ENCODE results near the gene ARHGEF11. TPM values are rescaled to one million over a fixed set of nuclear protein-coding genes. Genes with fewer than 3 reads are reported as not detected.

ARHGEF11 gene
- total and polyA plus RNA-seq, 4 donors: 5.8 to 23.7 (median 9.8) TPM

- Histone ChIP-seq H3K9me3 (ENCODE audit: control insufficient read depth in 4 of 4, low read length in 3 of 4) (no peaks in the 10 kb centered on the region), H3K27me3 (ENCODE audit: control insufficient read depth in 4 of 4, insufficient read depth in 4 of 4, low read length in 3 of 4) (no peaks in the 10 kb centered on the region), H3K36me3 (ENCODE audit: control insufficient read depth in 4 of 4, insufficient read depth in 3 of 4, low read depth in 1 of 4, low read length in 3 of 4) (no peaks in the 10 kb centered on the region), H3K27ac (ENCODE audit: low read depth in 1 of 2, low read length in 2 of 2) (no peak overlapping the region), H3K4me3 (ENCODE audit: low read depth in 1 of 3, low read length in 3 of 3) (no peak overlapping the region), H3K4me1 (ENCODE audit: control insufficient read depth in 4 of 4, insufficient read depth in 4 of 4, low read length in 3 of 4) (peaks cover 0 to 11% (median 8%) of the 10 kb centered on the region in 4 donors), H3K9ac (ENCODE audit: low read depth in 1 of 2, low read length in 2 of 2) (no peak overlapping the region)
- 76% methylated on average over 8 of the region's 8 CpGs for WGBS
- no peak for DNase-seq (ENCODE audit: low spot score)
- TF ChIP-seq MAX (IDR thresholded peaks at IDR 0.05) (no peak), SP1 (IDR thresholded peaks at IDR 0.05) (no peak), NR2F2 (IDR thresholded peaks at IDR 0.05) (peak; percentile 33)
These were observed 47.3 kb upstream of the ARHGEF11 start for GRCh38 chr1:157092831-157093230.

- WGBS: 87% methylated on average over 4 of the region's 4 CpGs
- H3K36me3 ChIP-seq (ENCODE audit: control insufficient read depth in 4 of 4, insufficient read depth in 3 of 4, low read depth in 1 of 4, low read length in 3 of 4): no peaks in the 10 kb centered on the region
- peaks cover 0 to 11% (median 8%) of the 10 kb centered on the region in 4 donors for H3K4me1 ChIP-seq (ENCODE audit: control insufficient read depth in 4 of 4, insufficient read depth in 4 of 4, low read length in 3 of 4)
- no peaks in the 10 kb centered on the region for H3K9me3 ChIP-seq (ENCODE audit: control insufficient read depth in 4 of 4, low read length in 3 of 4)
- no peaks in the 10 kb centered on the region for H3K27me3 ChIP-seq (ENCODE audit: control insufficient read depth in 4 of 4, insufficient read depth in 4 of 4, low read length in 3 of 4)
- H3K4me3 ChIP-seq (ENCODE audit: low read depth in 1 of 3, low read length in 3 of 3): no peak overlapping the region
- H3K9ac ChIP-seq (ENCODE audit: low read depth in 1 of 2, low read length in 2 of 2): no peak overlapping the region
- TF ChIP-seq ATF3 (IDR thresholded peaks at IDR 0.05) (no peak), TAF1 (conservative IDR thresholded peaks at IDR 0.05) (no peak), CTCF (IDR thresholded peaks at IDR 0.05; ENCODE audit: low read depth, low read length, missing input control) (no peak), SP1 (IDR thresholded peaks at IDR 0.05) (no peak), RXRA (IDR thresholded peaks at IDR 0.05) (no peak), GABPA (IDR thresholded peaks at IDR 0.05 in 1 of 2, conservative IDR thresholded peaks at IDR 0.05 in 1 of 2) (no peak), MAX (IDR thresholded peaks at IDR 0.05) (no peak), ZBTB33 (IDR thresholded peaks at IDR 0.05) (no peak), JUND (IDR thresholded peaks at IDR 0.05) (no peak)
- no peak for DNase-seq (ENCODE audit: low spot score)
- no peak overlapping the region for H3K27ac ChIP-seq (ENCODE audit: low read depth in 1 of 2, low read length in 2 of 2)
These were observed 46.2 kb upstream of the ARHGEF11 start for GRCh38 chr1:157091668-157092273.

GRCh38 chr1:157091186-157091585, 45.6 kb upstream of the ARHGEF11 start:
- H3K27me3 ChIP-seq (ENCODE audit: control insufficient read depth in 4 of 4, insufficient read depth in 4 of 4, low read length in 3 of 4): no peaks in the 10 kb centered on the region
- H3K27ac ChIP-seq (ENCODE audit: low read depth in 1 of 2, low read length in 2 of 2): no peak overlapping the region
- no peak for DNase-seq (ENCODE audit: low spot score)
- H3K9me3 ChIP-seq (ENCODE audit: control insufficient read depth in 4 of 4, low read length in 3 of 4): no peaks in the 10 kb centered on the region
- no peaks in the 10 kb centered on the region for H3K36me3 ChIP-seq (ENCODE audit: control insufficient read depth in 4 of 4, insufficient read depth in 3 of 4, low read depth in 1 of 4, low read length in 3 of 4)
- H3K4me1 ChIP-seq (ENCODE audit: control insufficient read depth in 4 of 4, insufficient read depth in 4 of 4, low read length in 3 of 4): peaks cover 0 to 11% (median 8%) of the 10 kb centered on the region in 4 donors
- H3K9ac ChIP-seq (ENCODE audit: low read depth in 1 of 2, low read length in 2 of 2): no peak overlapping the region
- no peak overlapping the region for H3K4me3 ChIP-seq (ENCODE audit: low read depth in 1 of 3, low read length in 3 of 3)
- 95% methylated on average over 4 of the region's 4 CpGs for WGBS
- TF ChIP-seq HNF4G (IDR thresholded peaks at IDR 0.05): no peak
- TF ChIP-seq YY1 (IDR thresholded peaks at IDR 0.05): no peak
- TF ChIP-seq RXRA (IDR thresholded peaks at IDR 0.05): no peak
- no peak for TF ChIP-seq HNF4A (conservative IDR thresholded peaks at IDR 0.05)
- no peak for TF ChIP-seq ATF3 (IDR thresholded peaks at IDR 0.05)
- no peak for TF ChIP-seq NR2F2 (IDR thresholded peaks at IDR 0.05)
- TF ChIP-seq FOXA1 (IDR thresholded peaks at IDR 0.05): no peak
- no peak for TF ChIP-seq MAX (IDR thresholded peaks at IDR 0.05)
- TF ChIP-seq FOXA2 (IDR thresholded peaks at IDR 0.05): no peak
- no peak for TF ChIP-seq ZBTB33 (IDR thresholded peaks at IDR 0.05)
- TF ChIP-seq GABPA (IDR thresholded peaks at IDR 0.05 in 1 of 2, conservative IDR thresholded peaks at IDR 0.05 in 1 of 2): no peak
- no peak for TF ChIP-seq JUND (IDR thresholded peaks at IDR 0.05)
- no peak for TF ChIP-seq RAD21 (IDR thresholded peaks at IDR 0.05)
- TF ChIP-seq SP1 (IDR thresholded peaks at IDR 0.05): no peak
